Thyroid gland (tissue), 4 donors: ENCODE results near the gene SIM2.

Experiments
- POLR2A ChIP-seq, 2 donors: fragments of 450-650 bp; IDR thresholded peaks; one replicate each; pipeline ENCODE4 v1.6.1; 2017; ENCODE audit warnings: antibody characterized with exemption in 2 of 2, mild to moderate bottlenecking in 2 of 2, moderate library complexity in 1 of 2
- TF ChIP-seq, protein P1 (sequence below), 6 experiments: fragments of 200-600 bp in 3 of 6; fragments of 450-650 bp in 3 of 6; sonication (generic) in 3 of 6; IDR thresholded peaks; one replicate each; pipeline ENCODE4 v1.5.1; 2016 to 2019; ENCODE audit warnings: antibody characterized with exemption in 6 of 6, mild to moderate bottlenecking in 2 of 6, inconsistent platforms in 1 of 6, moderate library complexity in 1 of 6

GRCh38 chr21:36700295-36700970 is 1.5 kb downstream of the SIM2 start:
- TF ChIP-seq, protein P1, sequence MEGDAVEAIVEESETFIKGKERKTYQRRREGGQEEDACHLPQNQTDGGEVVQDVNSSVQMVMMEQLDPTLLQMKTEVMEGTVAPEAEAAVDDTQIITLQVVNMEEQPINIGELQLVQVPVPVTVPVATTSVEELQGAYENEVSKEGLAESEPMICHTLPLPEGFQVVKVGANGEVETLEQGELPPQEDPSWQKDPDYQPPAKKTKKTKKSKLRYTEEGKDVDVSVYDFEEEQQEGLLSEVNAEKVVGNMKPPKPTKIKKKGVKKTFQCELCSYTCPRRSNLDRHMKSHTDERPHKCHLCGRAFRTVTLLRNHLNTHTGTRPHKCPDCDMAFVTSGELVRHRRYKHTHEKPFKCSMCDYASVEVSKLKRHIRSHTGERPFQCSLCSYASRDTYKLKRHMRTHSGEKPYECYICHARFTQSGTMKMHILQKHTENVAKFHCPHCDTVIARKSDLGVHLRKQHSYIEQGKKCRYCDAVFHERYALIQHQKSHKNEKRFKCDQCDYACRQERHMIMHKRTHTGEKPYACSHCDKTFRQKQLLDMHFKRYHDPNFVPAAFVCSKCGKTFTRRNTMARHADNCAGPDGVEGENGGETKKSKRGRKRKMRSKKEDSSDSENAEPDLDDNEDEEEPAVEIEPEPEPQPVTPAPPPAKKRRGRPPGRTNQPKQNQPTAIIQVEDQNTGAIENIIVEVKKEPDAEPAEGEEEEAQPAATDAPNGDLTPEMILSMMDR (IDR thresholded peaks at IDR 0.05): no peak
- no peak for TF ChIP-seq POLR2A (IDR thresholded peaks at IDR 0.05)
